Measurements from ENCODE around the gene ITIH4.

ITIH4 gene

GRCh38 chr3:52848617-52849016 is 18.1 kb upstream of the ITIH4 start:
- DNase-seq (ENCODE audit: low read depth in 2 of 2), result no peak

- no peak for DNase-seq (ENCODE audit: low read depth in 2 of 2)
These were observed 17.3 kb upstream of the ITIH4 start for GRCh38 chr3:52847726-52848125.

GRCh38 chr3:52847241-52847640 is 16.8 kb upstream of the ITIH4 start:
- DNase-seq (ENCODE audit: low read depth in 2 of 2), result no peak

GRCh38 chr3:52846432-52846965 is 16.0 kb upstream of the ITIH4 start:
- no peak for DNase-seq (ENCODE audit: low read depth in 2 of 2)

- DNase-seq (ENCODE audit: low read depth in 2 of 2), result peak in 1 of 2 donors; percentile 14
These were observed 15.4 kb upstream of the ITIH4 start for GRCh38 chr3:52845691-52846431.

- DNase-seq (ENCODE audit: low read depth in 2 of 2), result no peak
These were observed 14.7 kb upstream of the ITIH4 start for GRCh38 chr3:52845157-52845556.

GRCh38 chr3:52844290-52844975 is 14.0 kb upstream of the ITIH4 start:
- DNase-seq (ENCODE audit: low read depth in 2 of 2), result no peak

GRCh38 chr3:52843881-52844280 is 13.4 kb upstream of the ITIH4 start:
- DNase-seq (ENCODE audit: low read depth in 2 of 2), result no peak

- no peak for DNase-seq (ENCODE audit: low read depth in 2 of 2)
These were observed 12.8 kb upstream of the ITIH4 start for GRCh38 chr3:52843108-52843865.

GRCh38 chr3:52842424-52842823 is 12.0 kb upstream of the ITIH4 start:
- DNase-seq (ENCODE audit: low read depth in 2 of 2), result no peak

GRCh38 chr3:52841981-52842340 is 11.5 kb upstream of the ITIH4 start:
- no peak for DNase-seq (ENCODE audit: low read depth in 2 of 2)

- no peak for DNase-seq (ENCODE audit: low read depth in 2 of 2)
These were observed 10.9 kb upstream of the ITIH4 start for GRCh38 chr3:52841211-52841980.

GRCh38 chr3:52839892-52840545 is 9.5 kb upstream of the ITIH4 start:
- DNase-seq (ENCODE audit: low read depth in 2 of 2), result no peak

GRCh38 chr3:52839268-52839575 is 8.8 kb upstream of the ITIH4 start:
- DNase-seq (ENCODE audit: low read depth in 2 of 2), result no peak

GRCh38 chr3:52838561-52839267 is 8.2 kb upstream of the ITIH4 start:
- no peak for DNase-seq (ENCODE audit: low read depth in 2 of 2)

- no peak for DNase-seq (ENCODE audit: low read depth in 2 of 2)
These were observed 6.5 kb upstream of the ITIH4 start for GRCh38 chr3:52836986-52837385.

GRCh38 chr3:52836471-52836845 is 6.0 kb upstream of the ITIH4 start:
- no peak for DNase-seq (ENCODE audit: low read depth in 2 of 2)

- DNase-seq (ENCODE audit: low read depth in 2 of 2), result no peak
These were observed 5.4 kb upstream of the ITIH4 start for GRCh38 chr3:52835766-52836470.

- no peak for DNase-seq (ENCODE audit: low read depth in 2 of 2)
These were observed 4.5 kb upstream of the ITIH4 start, which contains the start of gene MUSTN1 for GRCh38 chr3:52834871-52835501. Gene MUSTN1 (minus strand): TSS chr3:52835019. CDS start chr3:52834948, 71 bp downstream.

- no peak for DNase-seq (ENCODE audit: low read depth in 2 of 2)
These were observed 2.7 kb upstream of the ITIH4 start for GRCh38 chr3:52833202-52833601.

Measured in stimulated activated CD4-positive, alpha-beta T cell treated with anti-CD3 and anti-CD28 coated beads, Interleukin-4, amount 100 ng/mL, for 48 hours (primary cell).